HK-2 (cell line): Measurements from ENCODE around the gene IFFO2.

Source experiments
- DNase-seq: peaks from one replicate; pipeline ENCODE4 v3.0.0-alpha.2; 2018; ENCODE audit not compliant: unreplicated experiment

The IFFO2 gene

DNA sequence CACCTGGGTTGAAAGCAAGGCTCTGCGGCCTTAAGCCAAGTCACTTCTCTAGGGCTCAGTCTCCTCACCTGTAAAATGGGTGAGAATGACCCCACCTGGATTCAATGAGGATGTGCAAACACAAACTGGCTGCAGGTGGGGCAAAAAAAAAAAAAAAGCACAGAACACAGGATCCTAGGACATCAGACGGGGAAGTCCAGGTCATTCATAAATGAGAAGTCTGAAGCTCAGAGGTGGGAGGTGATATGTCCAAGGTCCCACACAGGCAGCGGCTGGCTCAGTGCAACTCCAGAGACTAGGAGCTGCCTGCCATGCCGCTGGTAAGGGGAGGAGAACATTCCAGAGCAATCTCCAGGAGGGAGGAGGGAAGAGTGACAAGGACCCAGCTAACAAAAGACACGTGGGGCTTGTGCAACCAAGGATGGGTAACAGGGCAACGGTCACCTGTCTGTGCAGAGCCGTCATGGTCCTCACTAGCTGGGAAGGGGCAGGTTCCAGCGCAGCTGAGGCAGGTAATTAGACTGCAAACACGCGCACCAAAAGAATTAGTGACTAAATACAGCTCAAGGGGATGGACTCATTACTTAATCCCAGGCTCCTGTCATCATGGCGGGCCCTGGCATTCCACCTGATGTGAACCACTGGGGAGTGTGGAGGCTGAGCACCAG is 19.5 kb downstream of the IFFO2 start:
- no peak for DNase-seq

DNA sequence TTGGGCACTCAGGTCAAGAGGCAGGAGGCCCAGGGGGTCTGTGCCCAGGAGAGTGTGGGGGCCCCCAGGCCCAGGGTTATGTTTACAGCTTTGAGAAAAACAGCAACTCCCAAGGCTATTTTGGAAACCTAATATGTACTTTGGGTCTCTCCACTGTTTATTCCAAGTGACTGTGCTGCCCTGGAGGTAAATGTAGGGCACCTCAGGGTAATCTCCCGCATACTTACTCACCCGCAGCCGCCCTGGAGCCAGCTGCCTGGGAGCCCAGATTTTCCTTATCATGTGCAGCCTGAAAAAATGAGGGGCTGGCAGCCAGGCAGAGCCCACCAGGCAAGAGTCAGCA is 20.0 kb downstream of the IFFO2 start:
- DNase-seq, result no peak

DNA sequence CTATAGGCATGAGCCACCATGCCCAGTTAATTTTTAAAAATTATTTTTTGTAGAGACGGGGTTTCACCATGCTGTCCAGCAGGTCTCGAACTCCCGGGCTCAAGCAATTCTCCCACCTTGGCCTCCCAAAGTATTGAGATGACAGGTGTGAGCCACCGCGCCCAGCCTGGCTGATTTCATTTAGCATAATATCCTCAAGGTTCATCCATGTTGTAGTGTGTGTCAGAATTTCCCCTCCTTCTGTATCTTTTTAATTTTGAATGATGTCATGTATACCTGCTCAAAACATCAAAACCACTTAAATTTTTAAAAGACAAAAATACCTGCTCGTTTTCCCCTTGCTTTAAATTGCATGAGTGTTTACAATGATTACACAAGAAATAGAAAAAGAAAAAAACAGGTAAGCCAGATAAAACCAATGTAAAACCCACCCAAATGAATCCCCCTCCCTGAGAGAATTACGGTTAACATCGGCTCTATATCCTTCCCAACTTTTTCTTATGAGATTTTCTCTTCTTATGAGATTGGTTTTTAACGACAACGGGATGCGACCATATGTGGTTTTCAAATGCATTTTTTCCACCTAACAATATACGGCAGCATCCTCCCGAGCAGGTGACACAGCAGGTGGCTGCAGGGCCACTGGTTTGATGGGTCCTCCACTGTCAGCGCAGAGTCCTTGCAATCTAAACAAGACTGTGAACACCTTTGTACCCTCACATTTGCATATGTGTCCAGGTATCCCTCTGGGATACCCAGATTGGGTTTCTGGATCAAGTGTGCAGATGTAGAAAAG is 22.1 kb downstream of the IFFO2 start:
- no peak for DNase-seq

- no peak for DNase-seq
These were observed 23.6 kb downstream of the IFFO2 start for GRCh38 chr1:18932879-18933278.

DNA sequence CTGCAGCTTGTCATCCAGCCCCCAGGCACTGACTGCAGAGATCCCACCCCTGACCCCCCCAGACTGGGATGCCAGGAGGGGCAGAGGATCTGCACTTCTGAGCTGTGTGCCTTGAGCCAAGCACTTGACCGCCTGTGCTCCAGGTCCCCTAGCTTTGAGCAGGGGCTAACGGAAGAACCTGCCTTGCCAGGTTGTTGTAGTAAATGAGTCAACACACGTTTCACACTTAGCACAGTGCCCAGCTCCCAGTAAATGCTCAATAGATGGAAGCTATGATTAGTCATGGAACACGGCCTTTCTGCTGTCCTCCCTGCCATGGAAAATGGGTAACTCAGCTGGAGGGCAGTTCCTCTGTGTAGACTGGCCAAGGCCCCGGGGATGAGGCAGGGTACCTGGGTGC is 24.1 kb downstream of the IFFO2 start:
- peak; percentile 53 for DNase-seq

- DNase-seq, result no peak
These were observed 24.7 kb downstream of the IFFO2 start for GRCh38 chr1:18931730-18932129.

- DNase-seq, result peak; percentile 64
These were observed 26.8 kb downstream of the IFFO2 start for GRCh38 chr1:18929686-18930085.

DNA sequence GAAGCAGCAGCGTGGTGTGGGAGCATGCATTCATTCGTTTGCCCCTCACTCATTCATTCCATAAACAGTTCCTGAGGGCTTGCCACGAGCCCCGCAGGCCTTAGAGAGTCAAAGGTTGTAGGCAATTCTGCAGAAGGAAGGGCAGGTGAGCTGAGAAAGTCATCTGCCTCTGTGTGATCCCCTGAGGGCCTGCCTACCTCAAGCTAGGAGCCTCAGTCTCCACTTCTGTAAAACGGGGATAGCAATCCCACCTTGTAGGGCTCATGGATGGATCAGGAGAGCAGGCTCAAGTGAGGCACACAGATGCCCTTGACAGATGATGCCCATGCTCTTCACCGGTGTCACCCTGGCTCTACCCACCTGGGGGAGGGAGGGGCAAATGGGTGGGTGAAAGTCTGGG is 27.5 kb downstream of the IFFO2 start:
- no peak for DNase-seq

DNA sequence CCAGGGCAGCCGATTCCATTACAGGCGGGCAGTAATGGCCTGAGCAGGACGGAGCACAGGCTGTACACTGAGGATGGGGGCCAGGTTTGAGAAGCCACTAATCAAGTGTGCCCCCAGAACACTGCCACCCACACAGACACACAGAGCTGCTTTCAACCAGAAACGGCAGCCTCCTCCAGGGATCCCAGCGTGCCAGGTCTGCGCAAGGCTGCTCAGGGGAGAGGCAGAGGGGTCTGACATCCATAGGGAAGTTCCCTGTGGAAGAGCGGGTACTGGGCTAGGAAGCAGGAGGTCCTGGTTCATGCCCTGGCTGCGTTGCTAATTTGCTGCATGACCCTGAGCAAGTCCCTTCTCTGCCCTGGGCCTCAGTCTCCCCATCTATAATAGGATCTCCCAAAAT is 28.1 kb downstream of the IFFO2 start:
- no peak for DNase-seq

GRCh38 chr1:18927654-18928272 is 28.7 kb downstream of the IFFO2 start:
- DNase-seq, result peak; percentile 43

GRCh38 chr1:18927082-18927653 is 29.3 kb downstream of the IFFO2 start:
- DNase-seq, result peak; percentile 44

GRCh38 chr1:18926315-18927081 is 30.0 kb downstream of the IFFO2 start:
- peak; percentile 93 for DNase-seq

DNA sequence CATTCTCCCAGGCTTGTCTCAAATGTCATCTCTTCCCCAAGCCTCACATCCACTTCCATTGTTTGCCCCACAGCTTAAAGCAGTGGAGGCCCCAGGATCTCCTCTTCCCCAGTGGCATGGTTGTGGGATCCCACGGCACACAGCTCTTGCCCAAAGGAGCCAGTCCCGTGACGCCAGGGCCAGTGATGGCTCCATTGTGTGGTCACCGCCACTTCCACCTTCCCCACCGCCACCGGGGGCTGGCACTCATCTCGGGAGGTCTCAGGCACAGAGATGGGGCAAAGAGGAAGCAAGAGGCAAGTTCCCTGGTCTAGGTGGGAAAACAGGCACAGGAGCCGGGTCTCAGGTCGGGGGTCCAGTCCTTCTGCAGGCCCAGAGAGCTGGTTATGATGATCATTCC is 31.2 kb downstream of the IFFO2 start:
- no peak for DNase-seq

- DNase-seq, result no peak
These were observed 32.2 kb downstream of the IFFO2 start for GRCh38 chr1:18924221-18924691.

GRCh38 chr1:18923756-18924211 is 32.7 kb downstream of the IFFO2 start:
- DNase-seq, result no peak

DNA sequence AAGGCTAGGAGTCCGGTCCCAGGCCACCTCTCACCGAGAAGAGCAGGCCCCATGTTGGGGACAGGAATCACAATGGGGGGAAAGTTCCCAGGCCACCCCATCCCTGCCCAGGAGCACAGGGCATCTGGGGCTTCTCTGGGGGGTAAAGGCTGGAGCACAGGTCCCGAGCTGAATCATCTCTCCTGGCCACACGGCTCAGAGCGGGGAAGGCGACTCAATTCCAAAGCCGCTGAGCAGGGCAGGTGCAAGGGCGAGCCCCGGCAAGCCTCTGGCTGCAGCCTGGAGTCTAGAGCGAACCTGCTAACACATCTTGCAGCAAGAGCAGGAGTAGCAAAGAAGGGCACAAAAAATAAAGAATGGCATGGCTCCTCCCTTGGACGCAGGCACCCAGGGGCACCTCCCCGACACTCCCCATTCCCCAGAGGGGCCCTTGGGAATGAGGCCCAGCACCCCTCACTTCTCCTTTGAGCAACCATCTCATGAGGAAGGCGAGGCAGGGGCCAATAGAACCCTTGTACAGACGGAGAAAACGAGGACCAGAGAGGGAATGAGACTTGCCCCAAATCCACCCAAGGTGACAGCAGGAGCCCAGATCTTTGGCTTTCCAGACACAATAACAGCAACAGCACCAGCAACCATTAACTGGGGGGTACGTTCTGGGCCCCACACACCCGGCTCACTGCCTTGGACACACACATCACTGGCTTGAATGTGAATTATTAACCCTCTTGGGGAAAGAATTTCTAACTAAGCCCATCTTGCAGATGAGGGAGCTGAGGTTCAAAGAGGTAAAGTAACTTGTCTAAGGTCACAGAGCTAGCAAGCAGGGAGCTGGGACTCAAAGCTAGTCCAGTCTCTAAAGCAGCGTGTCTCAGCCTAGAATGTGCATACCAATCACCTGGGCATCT is 33.4 kb downstream of the IFFO2 start:
- DNase-seq, result no peak

DNA sequence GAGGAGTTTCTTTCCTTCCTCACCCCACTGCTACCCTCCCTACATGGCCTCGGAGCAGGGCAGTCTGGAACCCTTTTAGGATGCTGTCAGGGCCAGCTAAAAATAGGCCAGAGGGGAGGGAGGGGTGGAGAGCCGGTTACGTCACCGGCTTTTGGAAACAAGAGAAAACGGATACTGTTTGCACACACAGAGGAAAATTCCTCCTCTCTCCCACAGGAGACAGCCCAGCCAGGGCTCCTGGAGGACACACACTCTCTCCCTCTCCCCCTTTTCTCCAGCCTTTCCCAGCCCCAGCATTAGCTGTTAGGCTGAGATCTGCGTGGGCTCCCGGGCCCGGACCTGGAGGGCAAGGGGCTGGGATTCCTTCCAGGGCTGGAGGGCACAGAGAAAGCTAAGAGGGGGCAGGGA is 34.2 kb downstream of the IFFO2 start:
- no peak for DNase-seq

GRCh38 chr1:18921516-18922251 is 34.8 kb downstream of the IFFO2 start:
- DNase-seq, result no peak

- no peak for DNase-seq
These were observed 35.5 kb downstream of the IFFO2 start for GRCh38 chr1:18920931-18921330.

- DNase-seq, result no peak
These were observed 36.5 kb downstream of the IFFO2 start for GRCh38 chr1:18919956-18920355.
